GM19035 (cell line): Measurements from ENCODE around the gene MMP2.

Experiments used
- ATAC-seq: cut with Tn5 transposase; IDR thresholded peaks from one replicate; pipeline ENCODE4 v1.9.1; 2021; ENCODE audit not compliant: unreplicated experiment

Gene MMP2

GRCh38 chr16:55491691-55492090, 12.7 kb downstream of the MMP2 start:
- no peak for ATAC-seq

- no peak for ATAC-seq
Observed at GRCh38 chr16:55492756-55493380, 13.9 kb downstream of the MMP2 start.

GRCh38 chr16:55494994-55495421, 16.0 kb downstream of the MMP2 start:
- no peak for ATAC-seq

- ATAC-seq, result no peak
Observed at GRCh38 chr16:55495616-55496289, 16.8 kb downstream of the MMP2 start.

- ATAC-seq, result no peak
Observed at GRCh38 chr16:55496509-55497145, 17.6 kb downstream of the MMP2 start.

GRCh38 chr16:55497558-55497957, 18.6 kb downstream of the MMP2 start:
- no peak for ATAC-seq

- ATAC-seq, result no peak
Observed at GRCh38 chr16:55498101-55498500, 19.1 kb downstream of the MMP2 start.

GRCh38 chr16:55499281-55499680, 20.3 kb downstream of the MMP2 start:
- ATAC-seq, result no peak

- no peak for ATAC-seq
Observed at GRCh38 chr16:55499951-55500529, 21.0 kb downstream of the MMP2 start.

GRCh38 chr16:55500530-55501011, 21.6 kb downstream of the MMP2 start:
- ATAC-seq, result no peak

- ATAC-seq, result no peak
Observed at GRCh38 chr16:55501549-55502322, 22.7 kb downstream of the MMP2 start.

GRCh38 chr16:55502801-55503366, 23.9 kb downstream of the MMP2 start:
- no peak for ATAC-seq

GRCh38 chr16:55503726-55504550, 24.9 kb downstream of the MMP2 start:
- ATAC-seq, result no peak

- ATAC-seq, result no peak
Observed at GRCh38 chr16:55505333-55506015, 26.5 kb downstream of the MMP2 start.

GRCh38 chr16:55506083-55506482, 27.1 kb downstream of the MMP2 start:
- ATAC-seq, result no peak

- ATAC-seq, result no peak
Observed at GRCh38 chr16:55506708-55507107, 27.7 kb downstream of the MMP2 start.

GRCh38 chr16:55508271-55508921, 29.4 kb downstream of the MMP2 start:
- ATAC-seq, result no peak
